HG02798 (cell line): ENCODE data around the gene DST.

Experiments
- ATAC-seq: cut with Tn5 transposase; IDR thresholded peaks from one replicate; pipeline ENCODE4 v1.9.1; 2021; ENCODE audit warnings: mild to moderate bottlenecking; ENCODE audit not compliant: unreplicated experiment, poor library complexity

Gene DST

GRCh38 chr6:56450882-56451739, 191.6 kb downstream of the DST start:
- ATAC-seq = no peak

GRCh38 chr6:56450376-56450775, 192.3 kb downstream of the DST start:
- no peak for ATAC-seq

GRCh38 chr6:56448046-56448445, 194.6 kb downstream of the DST start:
- no peak for ATAC-seq

- ATAC-seq = no peak
Measured at GRCh38 chr6:56445818-56446217, 196.9 kb downstream of the DST start.

GRCh38 chr6:56444855-56445254, 197.8 kb downstream of the DST start:
- ATAC-seq = no peak

- no peak for ATAC-seq
Measured at GRCh38 chr6:56440551-56440981, 202.1 kb downstream of the DST start.

- no peak for ATAC-seq
Measured at GRCh38 chr6:56437171-56437900, 205.4 kb downstream of the DST start.

GRCh38 chr6:56435754-56436153, 206.9 kb downstream of the DST start:
- ATAC-seq = no peak

- no peak for ATAC-seq
Measured at GRCh38 chr6:56435326-56435725, 207.4 kb downstream of the DST start.

GRCh38 chr6:56434606-56435005, 208.1 kb downstream of the DST start:
- no peak for ATAC-seq

- no peak for ATAC-seq
Measured at GRCh38 chr6:56433119-56433518, 209.6 kb downstream of the DST start.

GRCh38 chr6:56432194-56432593, 210.5 kb downstream of the DST start:
- ATAC-seq = no peak

- ATAC-seq = no peak
Measured at GRCh38 chr6:56430629-56431600, 211.8 kb downstream of the DST start.

- ATAC-seq = no peak
Measured at GRCh38 chr6:56424542-56425083, 218.1 kb downstream of the DST start.

GRCh38 chr6:56424064-56424463, 218.6 kb downstream of the DST start:
- ATAC-seq = no peak

GRCh38 chr6:56420296-56420695, 222.4 kb downstream of the DST start:
- no peak for ATAC-seq

GRCh38 chr6:56419191-56419590, 223.5 kb downstream of the DST start:
- no peak for ATAC-seq

GRCh38 chr6:56417823-56418222, 224.9 kb downstream of the DST start:
- ATAC-seq = no peak

- no peak for ATAC-seq
Measured at GRCh38 chr6:56416247-56416646, 226.4 kb downstream of the DST start.

GRCh38 chr6:56408976-56409375, 233.7 kb downstream of the DST start:
- ATAC-seq = no peak
